Erythroblast (primary cell): ENCODE measurements around the gene TBATA.

Experiments
- DNase-seq, 2 experiments: peaks; one replicate each; lab custom pipeline; 2025; lab: John Stamatoyannopoulos, UW
- GATA1 ChIP-seq: IDR thresholded peaks from 2 replicates; pipeline ENCODE4 v1.6.1; 2011; ENCODE audit warnings: low read depth, mild to moderate bottlenecking, control low read depth, low read length, moderate library complexity
- POLR2A ChIP-seq: IDR thresholded peaks from 2 replicates; pipeline ENCODE4 v1.6.1; 2011; ENCODE audit warnings: mild to moderate bottlenecking, low read length

The TBATA gene

DNA sequence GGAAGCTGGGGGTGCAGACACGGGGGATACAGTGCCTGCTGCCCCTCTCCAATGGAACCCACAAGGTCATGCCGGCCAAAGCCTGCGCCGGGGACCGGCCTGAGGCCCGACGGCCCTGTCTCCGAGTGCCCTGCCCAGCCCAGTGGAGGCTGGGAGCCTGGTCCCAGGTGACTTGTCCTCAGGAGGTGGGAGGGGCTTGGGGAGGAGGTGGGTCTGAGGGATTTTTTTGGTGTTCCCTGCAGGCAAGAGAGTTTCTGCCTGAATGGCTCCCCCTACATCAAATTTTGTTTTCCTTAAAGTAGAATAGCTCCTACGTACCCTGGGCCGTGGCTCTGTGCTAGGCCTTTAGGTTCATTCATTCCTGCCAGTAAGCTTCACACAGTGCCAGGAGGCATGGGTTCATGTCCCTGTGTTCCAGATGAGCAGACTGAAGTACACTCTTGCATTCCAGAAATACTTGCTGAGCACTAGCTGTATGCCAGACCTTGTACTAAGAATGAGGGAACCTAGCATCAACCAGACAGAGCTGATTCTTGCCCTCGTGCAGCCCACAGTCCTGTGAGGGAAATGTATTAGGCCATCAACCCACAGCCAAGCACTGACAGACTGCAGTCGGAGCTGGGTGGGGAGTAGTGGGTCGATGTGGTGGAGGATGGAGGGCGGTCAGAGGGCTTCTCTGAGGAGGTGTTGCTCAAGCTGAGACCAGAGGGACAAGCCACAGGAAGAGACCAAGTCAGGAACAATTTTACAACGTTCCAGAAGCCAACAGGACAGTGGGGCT lies 31.1 kb downstream of the TBATA start:
- TF ChIP-seq POLR2A: no peak
- no peak for TF ChIP-seq GATA1
- no peak for DNase-seq

DNA sequence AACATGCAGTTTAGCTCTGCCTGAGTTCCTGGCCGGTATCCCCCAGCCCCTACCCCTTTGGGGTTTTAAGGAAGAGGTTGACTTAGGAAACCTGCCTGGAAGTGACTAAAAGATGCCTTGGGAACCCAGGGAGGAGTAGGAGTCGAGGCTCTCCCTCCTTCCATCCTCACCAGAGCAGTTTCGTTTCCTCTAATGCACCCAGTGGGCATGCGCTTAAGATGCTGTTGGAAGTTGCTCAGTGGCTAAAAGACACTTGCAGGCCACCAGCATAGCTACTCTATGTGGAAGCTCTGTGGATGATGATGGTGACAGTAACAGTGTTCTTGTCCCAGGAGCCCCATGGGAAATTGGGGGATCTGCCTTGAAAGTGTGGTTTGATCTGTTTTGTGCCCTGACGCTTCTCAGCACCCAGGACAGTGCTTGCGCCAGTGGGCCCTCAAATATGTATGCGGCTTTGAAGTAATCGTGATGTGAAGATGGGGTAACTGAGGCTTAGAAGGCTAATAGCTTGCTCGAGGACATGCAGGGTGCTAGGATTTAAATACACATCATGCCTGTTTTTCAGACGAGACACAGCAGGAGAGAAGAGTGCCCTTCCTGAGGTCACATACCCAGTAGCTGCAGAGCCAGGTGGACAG lies 32.0 kb downstream of the TBATA start:
- DNase-seq: no peak
- TF ChIP-seq GATA1 (no peak), POLR2A (no peak)

DNA sequence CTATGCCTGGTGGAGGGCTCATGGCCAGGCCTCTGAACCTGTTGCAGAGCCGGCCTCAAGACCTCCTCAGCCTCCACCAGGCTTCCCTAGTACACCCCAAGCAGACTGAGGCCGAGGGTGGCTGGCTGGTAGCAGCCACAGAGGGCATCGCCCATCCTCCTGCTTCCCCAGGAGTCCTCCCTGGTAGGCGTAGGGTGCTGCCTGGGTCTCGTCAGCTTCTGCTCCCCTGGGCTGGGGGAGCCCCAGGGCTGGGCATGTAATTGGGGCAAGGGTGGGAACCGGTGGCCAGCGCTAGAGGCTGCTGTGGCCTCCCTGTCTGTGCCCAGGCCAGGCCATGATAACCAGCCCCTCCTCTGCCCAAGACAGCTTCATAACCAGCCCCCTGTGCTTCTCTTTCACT lies 32.6 kb downstream of the TBATA start:
- TF ChIP-seq POLR2A: no peak
- TF ChIP-seq GATA1: no peak
- no peak for DNase-seq

DNA sequence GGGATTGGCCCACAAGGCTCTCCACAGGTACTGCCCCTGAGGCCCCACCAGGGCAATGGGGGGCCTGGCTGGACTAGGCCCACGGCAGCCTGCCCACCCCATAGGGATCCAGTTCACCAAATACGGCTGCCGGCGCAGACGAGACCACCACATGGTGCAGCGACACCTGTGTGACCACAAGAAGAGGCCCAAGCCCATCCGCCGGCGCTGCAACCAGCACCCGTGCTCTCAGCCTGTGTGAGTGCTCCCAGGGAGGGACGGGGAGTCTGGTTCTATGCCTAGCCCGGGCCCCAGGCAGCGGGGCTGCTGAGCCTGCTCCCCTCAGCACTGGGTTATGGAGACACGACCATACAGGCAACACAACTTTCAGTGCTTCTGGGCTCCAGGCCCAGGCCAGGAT lies 33.2 kb downstream of the TBATA start:
- TF ChIP-seq GATA1 (no peak), POLR2A (no peak)
- DNase-seq: no peak

DNA sequence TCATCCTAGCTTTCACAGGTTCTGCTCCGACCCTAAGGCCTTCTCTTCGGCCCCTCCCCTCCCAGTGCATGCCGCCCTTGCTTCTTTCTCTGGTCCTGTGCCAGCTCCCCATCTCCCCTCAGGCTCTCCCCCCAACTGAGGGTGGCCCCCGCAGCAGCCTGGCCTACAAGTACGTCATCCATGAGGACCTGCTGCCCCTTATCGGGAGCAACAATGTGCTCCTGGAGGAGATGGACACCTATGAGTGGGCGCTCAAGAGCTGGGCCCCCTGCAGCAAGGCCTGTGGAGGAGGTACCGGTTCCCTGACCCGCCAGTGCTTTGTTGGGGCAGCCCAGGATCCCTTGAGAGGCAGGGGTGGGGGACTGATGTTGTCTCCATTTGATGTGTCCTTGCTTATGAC lies 33.8 kb downstream of the TBATA start:
- TF ChIP-seq GATA1 (no peak), POLR2A (no peak)
- no peak for DNase-seq

DNA sequence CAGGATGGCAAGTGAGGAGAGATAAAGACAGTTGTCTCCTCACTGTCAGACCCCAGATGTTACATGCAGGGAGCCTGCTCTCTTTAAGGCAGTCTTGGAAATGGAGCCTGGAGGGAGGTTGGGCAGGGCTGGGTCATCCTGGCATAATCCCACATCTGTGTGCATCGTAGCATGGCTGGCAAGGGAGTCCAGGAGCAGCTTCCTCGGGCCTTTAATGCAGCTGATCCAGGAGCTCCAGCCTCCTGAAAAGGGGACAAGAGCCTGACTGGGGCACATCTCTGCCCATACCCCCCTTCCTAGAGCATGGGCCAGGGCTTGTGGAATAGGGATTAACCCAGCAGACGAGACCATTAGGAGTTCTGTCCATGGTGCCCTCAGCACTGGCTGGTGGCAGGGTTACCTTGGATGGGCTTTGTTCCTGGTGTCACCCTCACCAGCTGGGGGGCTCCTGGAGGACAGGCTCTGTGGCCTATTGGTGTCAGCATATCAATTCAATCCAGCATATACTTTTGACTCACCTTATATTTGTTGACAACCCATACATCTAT lies 34.9 kb downstream of the TBATA start:
- TF ChIP-seq POLR2A: no peak

DNA sequence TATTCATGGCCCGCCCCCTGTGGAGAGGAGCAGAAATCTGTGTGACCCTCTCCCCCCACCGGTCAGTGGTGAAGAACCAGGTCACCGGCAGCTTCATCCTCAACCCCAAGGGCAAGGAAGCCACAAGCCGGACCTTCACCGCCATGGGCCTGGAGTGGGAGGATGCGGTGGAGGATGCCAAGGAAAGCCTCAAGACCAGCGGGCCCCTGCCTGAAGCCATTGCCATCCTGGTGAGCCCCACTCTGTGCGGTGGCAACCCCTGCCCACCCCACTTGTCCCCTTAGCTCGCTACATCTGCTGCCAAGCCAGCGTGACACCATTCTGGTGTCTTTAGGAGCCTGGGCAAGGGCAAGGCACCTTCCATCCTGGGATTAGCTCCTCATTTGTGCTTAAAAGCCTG lies 35.4 kb downstream of the TBATA start:
- TF ChIP-seq POLR2A: no peak
- no peak for TF ChIP-seq GATA1
- DNase-seq: no peak

More for the DNA sequence above, 34.9 kb downstream of the TBATA start:
- DNase-seq: no peak

DNA sequence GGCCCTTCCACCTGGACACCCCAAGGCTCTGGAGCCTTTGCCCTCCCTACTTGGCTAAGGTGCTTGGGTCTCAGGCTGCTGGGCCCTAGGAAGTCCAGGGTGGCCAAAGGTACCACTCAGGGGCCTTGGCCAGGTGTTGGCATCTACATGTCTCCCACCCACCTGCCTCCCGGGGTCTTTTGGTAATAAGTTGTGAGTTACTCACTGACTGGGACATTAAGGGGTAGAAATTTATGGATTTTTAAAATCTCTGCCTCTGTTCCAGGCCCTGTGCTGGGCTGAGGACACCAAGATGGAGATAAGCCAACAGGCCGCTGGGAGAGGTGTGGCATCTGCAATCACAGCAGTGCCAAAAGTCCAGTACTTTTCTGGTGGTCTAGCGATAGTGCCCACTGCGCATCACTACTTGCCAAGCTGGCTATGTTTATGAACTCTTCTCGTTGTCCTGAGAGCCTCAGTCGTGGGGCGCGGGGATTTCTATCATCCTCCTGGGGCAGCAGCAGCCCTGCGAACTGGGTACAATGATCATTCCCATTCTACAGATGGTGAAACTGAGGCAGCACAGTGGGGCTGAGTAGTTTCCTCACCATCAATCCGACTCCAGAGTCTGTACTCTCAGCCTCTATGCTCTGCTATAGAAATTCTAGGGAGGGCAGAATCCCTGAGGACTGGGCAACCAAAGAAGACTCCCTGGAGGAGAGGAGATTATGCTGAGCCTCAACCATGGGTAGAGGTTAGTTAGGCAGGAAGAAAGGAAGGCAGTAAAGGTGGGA lies 36.2 kb downstream of the TBATA start:
- no peak for TF ChIP-seq POLR2A
- TF ChIP-seq GATA1: no peak

DNA sequence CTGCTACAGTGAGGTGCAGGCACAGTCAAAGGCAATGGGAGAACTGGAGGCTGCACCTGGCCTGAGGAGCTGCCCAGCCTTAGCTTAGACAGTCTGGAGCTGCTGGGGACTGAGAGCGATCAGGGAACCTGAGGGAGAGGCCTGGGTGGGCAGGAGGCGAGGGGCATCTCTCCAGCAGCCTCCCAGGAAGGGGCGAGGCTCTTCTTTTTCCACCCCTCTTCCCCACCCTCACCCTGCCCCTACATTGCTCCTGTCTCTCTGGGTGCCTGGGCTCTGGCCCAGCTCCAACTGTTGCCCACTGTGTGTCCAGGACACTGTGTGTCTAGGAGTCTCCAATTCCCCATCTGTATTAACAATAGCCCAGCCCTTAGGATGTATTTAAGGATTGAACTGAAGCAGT lies 36.9 kb downstream of the TBATA start:
- DNase-seq: no peak
- no peak for TF ChIP-seq GATA1
- TF ChIP-seq POLR2A: no peak

More for the DNA sequence above, 36.2 kb downstream of the TBATA start:
- no peak for DNase-seq

DNA sequence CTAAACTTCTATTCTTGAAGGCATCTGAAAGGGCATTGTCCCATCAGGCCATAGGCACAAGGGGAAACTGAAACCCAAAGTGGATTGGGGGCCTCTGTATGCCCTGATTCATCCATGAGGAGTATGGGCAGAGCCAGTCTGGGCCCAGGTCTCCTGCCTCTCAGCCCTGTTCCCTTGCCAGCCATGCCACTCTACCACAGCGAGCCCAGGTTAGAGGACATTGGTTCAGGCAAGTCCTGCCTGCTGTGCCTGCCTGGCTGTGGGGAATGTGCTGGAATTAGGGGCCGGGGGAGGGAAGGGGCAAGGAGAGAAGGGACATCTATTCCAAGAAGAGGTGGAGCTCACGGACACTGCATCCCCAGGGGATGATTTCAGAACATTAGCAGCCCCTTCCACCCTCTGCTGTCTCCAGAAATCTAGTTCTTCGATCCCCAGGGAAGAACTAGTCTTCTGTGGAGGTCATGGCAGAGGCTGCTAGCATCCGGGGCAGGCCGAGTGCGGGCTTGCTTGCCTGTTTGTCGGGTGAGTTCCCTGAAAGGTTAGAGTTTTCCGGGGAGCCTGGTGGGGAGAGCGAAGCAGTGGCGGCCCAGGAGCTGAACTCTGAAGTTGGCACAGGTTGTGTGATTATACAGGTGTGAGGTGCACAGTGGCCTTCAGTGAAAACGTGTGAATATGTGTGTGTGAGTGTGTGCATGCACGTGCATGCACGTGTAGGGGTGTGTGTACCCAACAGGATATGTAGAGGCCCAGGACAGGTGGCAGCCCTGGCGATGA lies 37.8 kb downstream of the TBATA start:
- DNase-seq: no peak
- TF ChIP-seq POLR2A: no peak
- no peak for TF ChIP-seq GATA1

DNA sequence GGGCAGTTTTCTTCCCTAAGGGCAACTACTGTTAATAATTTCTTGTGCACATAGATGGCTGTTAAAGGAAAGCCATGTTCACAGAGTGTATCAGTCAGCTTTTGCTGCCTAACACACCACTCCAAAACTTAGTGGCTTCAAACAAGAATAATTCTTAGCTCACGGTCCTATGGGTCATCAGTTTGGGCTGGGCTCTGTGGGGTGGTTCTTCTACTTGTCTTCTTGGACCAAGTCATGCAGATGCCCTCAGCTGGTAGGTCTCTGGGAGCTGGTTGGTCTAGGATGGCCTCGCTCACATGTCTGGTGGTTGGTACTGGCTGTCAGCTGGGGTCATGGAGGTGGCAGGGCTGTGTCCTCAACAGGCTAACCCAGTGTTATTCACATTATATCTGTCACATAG lies 39.6 kb downstream of the TBATA start:
- no peak for DNase-seq
- TF ChIP-seq GATA1 (no peak), POLR2A (no peak)

DNA sequence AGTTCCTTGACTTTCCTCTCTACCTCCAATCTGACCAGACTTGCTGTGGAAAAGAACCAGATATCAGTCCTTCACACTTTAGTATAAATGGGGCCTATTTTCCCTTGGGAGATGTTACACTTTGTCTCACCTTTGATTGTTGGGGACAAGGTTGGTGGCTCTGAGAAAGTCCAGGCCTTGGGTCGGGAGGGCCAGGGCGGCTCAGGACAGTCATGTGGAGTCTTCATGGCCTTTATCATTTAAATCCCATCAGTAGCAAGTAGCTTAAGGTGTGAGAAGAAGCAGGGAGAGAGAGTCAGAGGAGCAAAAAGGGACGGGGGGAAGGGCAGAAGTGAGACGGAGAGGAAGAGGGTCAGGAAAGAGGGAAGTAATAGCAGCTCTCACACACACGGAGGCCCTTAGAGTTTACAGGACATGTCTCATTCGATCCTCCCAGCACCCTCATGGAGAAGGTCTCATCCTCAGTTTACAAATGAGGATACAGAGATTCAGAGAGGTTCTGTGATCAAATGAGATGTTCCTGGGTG lies 40.5 kb downstream of the TBATA start:
- DNase-seq: no peak
- TF ChIP-seq GATA1 (no peak), POLR2A (no peak)

DNA sequence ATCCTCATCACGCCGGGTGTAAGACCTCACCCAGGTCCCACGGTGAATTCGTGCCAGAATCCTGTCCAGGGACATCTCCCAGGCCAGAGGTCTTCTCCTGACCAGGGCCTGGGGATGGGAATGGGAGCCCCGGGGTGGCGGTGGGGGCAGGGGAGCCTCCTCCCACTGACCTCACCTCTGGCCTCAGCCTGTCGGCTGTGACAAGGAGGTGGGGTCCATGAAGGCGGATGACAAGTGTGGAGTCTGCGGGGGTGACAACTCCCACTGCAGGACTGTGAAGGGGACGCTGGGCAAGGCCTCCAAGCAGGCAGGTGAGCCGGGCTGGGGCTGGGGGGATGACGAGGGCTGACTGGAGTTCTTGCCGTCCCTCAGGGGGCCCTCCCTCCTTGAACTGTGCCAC lies 41.3 kb downstream of the TBATA start:
- TF ChIP-seq POLR2A: no peak
- TF ChIP-seq GATA1: no peak
- no peak for DNase-seq
